KMS-11 (cell line): ENCODE results near the gene STX18.

Experiments
- H2AFZ ChIP-seq: fragments of 200-600 bp; sonication (generic); 2 replicates; pipeline ENCODE4 v1.6.1; 2016; ENCODE audit warnings: antibody characterized with exemption, mixed run types, low read depth
- H3K27ac ChIP-seq: fragments of 200-600 bp; sonication (generic); 2 replicates; pipeline ENCODE4 v1.6.1; 2016; ENCODE audit warnings: mild to moderate bottlenecking, mixed run types
- H3K27me3 ChIP-seq: fragments of 200-600 bp; sonication (generic); 2 replicates; pipeline ENCODE4 v1.6.1; 2017; ENCODE audit warnings: mild to moderate bottlenecking, low read depth, mixed run types, moderate library complexity; ENCODE audit not compliant: insufficient read depth
- H3K36me3 ChIP-seq: fragments of 200-600 bp; sonication (generic); 2 replicates; pipeline ENCODE4 v1.6.1; 2017; ENCODE audit warnings: mild to moderate bottlenecking, mixed run types; ENCODE audit not compliant: insufficient read depth
- H3K4me1 ChIP-seq: fragments of 200-600 bp; sonication (generic); 2 replicates; pipeline ENCODE4 v1.6.1; 2016; ENCODE audit warnings: mild to moderate bottlenecking, low read depth, mixed run types; ENCODE audit not compliant: poor library complexity, severe bottlenecking
- H3K4me2 ChIP-seq: fragments of 200-600 bp; sonication (generic); 2 replicates; pipeline ENCODE4 v1.7.0; 2016; ENCODE audit warnings: mild to moderate bottlenecking, mixed run types
- H3K4me3 ChIP-seq: fragments of 200-600 bp; sonication (generic); IDR thresholded peaks from 2 replicates; pipeline ENCODE4 v1.6.1; 2017; ENCODE audit warnings: low read depth, low read length, mixed read lengths; ENCODE audit not compliant: insufficient read depth
- H3K79me2 ChIP-seq: fragments of 200-600 bp; sonication (generic); 2 replicates; pipeline ENCODE4 v1.6.1; 2016; ENCODE audit warnings: low read depth, mixed run types; ENCODE audit not compliant: insufficient read depth
- H3K9ac ChIP-seq: fragments of 200-600 bp; sonication (generic); 2 replicates; pipeline ENCODE4 v1.6.1; 2016; ENCODE audit warnings: mild to moderate bottlenecking, mixed run types
- H4K20me1 ChIP-seq: fragments of 200-600 bp; sonication (generic); 2 replicates; pipeline ENCODE4 v1.6.1; 2016; ENCODE audit warnings: mild to moderate bottlenecking, mixed run types; ENCODE audit not compliant: insufficient read depth
- TF ChIP-seq, protein P1 (sequence below): fragments of 200-600 bp; sonication (generic); conservative IDR thresholded peaks from 2 replicates; pipeline ENCODE4 v1.6.1; 2017; ENCODE audit warnings: low read depth, mild to moderate bottlenecking, antibody characterized with exemption, low read length, moderate library complexity, mixed read lengths

Gene STX18

GRCh38 chr4:4541661-4542570 is at the start of gene STX18:
Gene STX18 (minus strand): TSS chr4:4542048. CDS start chr4:4541964, 84 bp downstream.
- Histone ChIP-seq H3K4me3 (peak within 1 kb of the TSS; percentile 80), H3K9ac (peak within 1 kb of the TSS; percentile 80), H2AFZ (peak within 1 kb of the TSS; percentile 90), H3K27ac (peak within 1 kb of the TSS; percentile 68), H3K4me2 (peak within 1 kb of the TSS; percentile 94), H3K27me3 (no peaks in the 10 kb centered on the region), H4K20me1 (no peaks in the 10 kb centered on the region), H3K4me1 (peaks cover 11% of the 10 kb centered on the region), H3K79me2 (peaks cover 30% of the 10 kb centered on the region; the same call in 1 of the 2 replicates), H3K36me3 (no peaks in the 10 kb centered on the region)
- TF ChIP-seq, protein P1, sequence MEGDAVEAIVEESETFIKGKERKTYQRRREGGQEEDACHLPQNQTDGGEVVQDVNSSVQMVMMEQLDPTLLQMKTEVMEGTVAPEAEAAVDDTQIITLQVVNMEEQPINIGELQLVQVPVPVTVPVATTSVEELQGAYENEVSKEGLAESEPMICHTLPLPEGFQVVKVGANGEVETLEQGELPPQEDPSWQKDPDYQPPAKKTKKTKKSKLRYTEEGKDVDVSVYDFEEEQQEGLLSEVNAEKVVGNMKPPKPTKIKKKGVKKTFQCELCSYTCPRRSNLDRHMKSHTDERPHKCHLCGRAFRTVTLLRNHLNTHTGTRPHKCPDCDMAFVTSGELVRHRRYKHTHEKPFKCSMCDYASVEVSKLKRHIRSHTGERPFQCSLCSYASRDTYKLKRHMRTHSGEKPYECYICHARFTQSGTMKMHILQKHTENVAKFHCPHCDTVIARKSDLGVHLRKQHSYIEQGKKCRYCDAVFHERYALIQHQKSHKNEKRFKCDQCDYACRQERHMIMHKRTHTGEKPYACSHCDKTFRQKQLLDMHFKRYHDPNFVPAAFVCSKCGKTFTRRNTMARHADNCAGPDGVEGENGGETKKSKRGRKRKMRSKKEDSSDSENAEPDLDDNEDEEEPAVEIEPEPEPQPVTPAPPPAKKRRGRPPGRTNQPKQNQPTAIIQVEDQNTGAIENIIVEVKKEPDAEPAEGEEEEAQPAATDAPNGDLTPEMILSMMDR: no peak

- Histone ChIP-seq H4K20me1 (no peaks in the 10 kb centered on the region), H3K27ac (no peak overlapping the region), H3K27me3 (no peaks in the 10 kb centered on the region), H2AFZ (no peak overlapping the region), H3K4me2 (no peak overlapping the region), H3K36me3 (no peaks in the 10 kb centered on the region), H3K4me1 (no peaks in the 10 kb centered on the region), H3K79me2 (no peaks in the 10 kb centered on the region), H3K9ac (no peak overlapping the region), H3K4me3 (no peak overlapping the region)
- TF ChIP-seq, protein P1: no peak
Measured at GRCh38 chr4:4591071-4591470, 49.2 kb upstream of the STX18 start.

- Histone ChIP-seq H3K27me3 (no peaks in the 10 kb centered on the region), H2AFZ (no peak overlapping the region), H3K27ac (no peak overlapping the region), H3K9ac (no peak overlapping the region), H3K79me2 (no peaks in the 10 kb centered on the region), H3K4me2 (no peak overlapping the region), H3K4me3 (no peak overlapping the region), H4K20me1 (no peaks in the 10 kb centered on the region), H3K36me3 (no peaks in the 10 kb centered on the region), H3K4me1 (no peaks in the 10 kb centered on the region)
- TF ChIP-seq, protein P1: no peak
Measured at GRCh38 chr4:4590546-4590945, 48.7 kb upstream of the STX18 start.

DNA sequence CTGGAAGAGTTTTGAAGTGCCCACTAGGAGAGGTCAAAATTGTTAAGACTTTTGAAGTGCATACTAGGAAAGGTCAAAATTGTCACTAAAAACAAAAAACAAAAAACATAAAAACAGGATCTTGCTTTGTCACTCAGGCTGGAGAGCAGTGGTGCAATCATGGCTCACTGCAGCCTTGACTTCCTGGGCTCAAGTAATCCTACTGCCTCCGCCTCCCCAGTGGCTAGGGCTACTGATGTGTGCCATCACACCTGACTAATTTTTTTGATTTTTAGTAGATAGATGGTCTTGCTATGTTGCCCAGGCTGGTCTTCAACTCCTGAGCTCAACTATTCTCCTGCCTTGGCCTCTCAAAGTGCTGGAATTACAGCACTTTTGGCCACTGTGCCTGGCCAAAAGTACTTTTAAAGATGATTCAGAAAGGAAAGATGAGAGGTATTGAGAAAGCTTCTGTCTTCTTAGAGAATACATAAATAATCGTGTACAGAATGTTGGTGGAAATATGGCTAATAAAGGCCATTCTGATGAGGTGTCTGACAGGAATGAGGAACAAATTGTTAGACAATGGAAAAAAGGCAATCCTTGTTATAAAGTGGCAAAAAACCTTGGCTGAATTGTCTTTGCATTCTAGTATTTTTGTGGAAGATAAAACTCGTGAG is 43.3 kb upstream of the STX18 start:
- H2AFZ ChIP-seq: no peak overlapping the region
- H3K4me2 ChIP-seq: no peak overlapping the region
- no peak overlapping the region for H3K4me3 ChIP-seq
- H3K79me2 ChIP-seq: no peaks in the 10 kb centered on the region
- no peak overlapping the region for H3K27ac ChIP-seq
- H4K20me1 ChIP-seq: no peaks in the 10 kb centered on the region
- H3K9ac ChIP-seq: no peak overlapping the region
- no peaks in the 10 kb centered on the region for H3K4me1 ChIP-seq
- TF ChIP-seq, protein P1: no peak
- no peaks in the 10 kb centered on the region for H3K27me3 ChIP-seq
- H3K36me3 ChIP-seq: no peaks in the 10 kb centered on the region
